Epithelial cell of proximal tubule (primary cell): ENCODE data around the gene COP1. TPM values are rescaled to one million over a fixed set of nuclear protein-coding genes. Genes with fewer than 3 reads are reported as not detected.

Source experiments
- DNase-seq: peaks from one replicate; pipeline ENCODE4 v3.0.0-alpha.2; 2011; ENCODE audit warnings: low read depth
- H3K4me3 ChIP-seq: 2 replicates; pipeline ENCODE4 v1.5.1; 2011; ENCODE audit warnings: low read depth, mild to moderate bottlenecking, low read length
- total RNA-seq: library from RNA; depleted of rRNA; stranded (reverse); fragments of >200 nt; gene quantifications from 2 replicates; pipeline ENCODE4 v1.2.3, GENCODE V29; 2015
- TF ChIP-seq, protein P1 (sequence below): conservative IDR thresholded peaks from 2 replicates; pipeline ENCODE4 v1.5.1; 2012; ENCODE audit warnings: low read depth, mild to moderate bottlenecking, low read length

Gene COP1
- total RNA-seq, 1 donor from 2014 or later: 47.4 TPM

DNA sequence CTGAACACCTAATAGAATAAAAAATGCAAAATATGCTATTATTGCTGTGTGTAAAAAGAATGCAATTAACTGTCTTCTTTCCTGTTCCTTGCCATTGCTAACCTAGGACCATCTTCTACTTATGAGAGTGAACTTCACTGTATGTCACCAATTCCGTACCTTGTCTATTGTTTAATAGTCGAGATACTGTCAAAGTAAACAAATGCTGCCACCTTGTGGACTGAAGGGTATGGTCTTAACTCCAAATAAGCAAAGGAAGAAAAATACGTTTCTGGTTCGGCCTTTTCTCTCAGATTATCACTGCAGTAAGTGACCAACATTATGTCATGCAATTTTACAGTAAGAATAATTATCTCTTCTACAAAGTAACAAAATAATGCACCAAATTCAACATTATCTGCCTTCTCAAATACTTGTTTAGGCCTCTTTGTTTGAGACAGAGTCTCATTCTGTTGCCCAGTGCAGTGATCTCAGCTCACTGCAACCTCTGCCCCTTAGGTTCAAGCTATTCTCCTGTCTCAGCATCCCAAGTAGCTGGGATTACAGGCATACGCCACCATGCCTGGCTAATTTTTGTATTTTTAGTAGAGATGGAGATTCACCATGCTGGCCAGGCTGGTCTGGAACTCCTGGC lies 133.4 kb downstream of the COP1 start:
- DNase-seq: peak; percentile 12
- no peak overlapping the region for H3K4me3 ChIP-seq
- TF ChIP-seq, protein P1, sequence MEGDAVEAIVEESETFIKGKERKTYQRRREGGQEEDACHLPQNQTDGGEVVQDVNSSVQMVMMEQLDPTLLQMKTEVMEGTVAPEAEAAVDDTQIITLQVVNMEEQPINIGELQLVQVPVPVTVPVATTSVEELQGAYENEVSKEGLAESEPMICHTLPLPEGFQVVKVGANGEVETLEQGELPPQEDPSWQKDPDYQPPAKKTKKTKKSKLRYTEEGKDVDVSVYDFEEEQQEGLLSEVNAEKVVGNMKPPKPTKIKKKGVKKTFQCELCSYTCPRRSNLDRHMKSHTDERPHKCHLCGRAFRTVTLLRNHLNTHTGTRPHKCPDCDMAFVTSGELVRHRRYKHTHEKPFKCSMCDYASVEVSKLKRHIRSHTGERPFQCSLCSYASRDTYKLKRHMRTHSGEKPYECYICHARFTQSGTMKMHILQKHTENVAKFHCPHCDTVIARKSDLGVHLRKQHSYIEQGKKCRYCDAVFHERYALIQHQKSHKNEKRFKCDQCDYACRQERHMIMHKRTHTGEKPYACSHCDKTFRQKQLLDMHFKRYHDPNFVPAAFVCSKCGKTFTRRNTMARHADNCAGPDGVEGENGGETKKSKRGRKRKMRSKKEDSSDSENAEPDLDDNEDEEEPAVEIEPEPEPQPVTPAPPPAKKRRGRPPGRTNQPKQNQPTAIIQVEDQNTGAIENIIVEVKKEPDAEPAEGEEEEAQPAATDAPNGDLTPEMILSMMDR: peak; percentile 83

DNA sequence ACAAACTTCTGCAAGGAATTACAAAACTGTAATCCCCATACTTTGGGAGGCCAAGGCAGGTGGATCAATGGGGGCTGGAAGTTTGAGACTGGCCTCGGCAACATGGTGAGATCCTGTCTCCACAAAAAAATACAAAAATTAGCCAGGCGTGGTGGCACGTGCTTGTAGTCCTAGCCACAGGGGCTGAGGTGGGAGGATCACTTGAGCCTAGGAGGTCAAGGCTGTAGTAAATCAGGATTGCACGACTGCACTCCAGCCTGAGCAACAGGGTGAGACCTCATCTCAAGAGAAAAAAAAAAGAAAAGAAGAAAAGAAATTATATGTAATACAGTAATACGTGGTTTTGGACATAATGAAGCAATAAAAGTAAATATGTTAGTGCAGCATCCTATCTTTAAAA lies 138.2 kb downstream of the COP1 start:
- DNase-seq: no peak
- H3K4me3 ChIP-seq: no peak overlapping the region
- TF ChIP-seq, protein P1: no peak

DNA sequence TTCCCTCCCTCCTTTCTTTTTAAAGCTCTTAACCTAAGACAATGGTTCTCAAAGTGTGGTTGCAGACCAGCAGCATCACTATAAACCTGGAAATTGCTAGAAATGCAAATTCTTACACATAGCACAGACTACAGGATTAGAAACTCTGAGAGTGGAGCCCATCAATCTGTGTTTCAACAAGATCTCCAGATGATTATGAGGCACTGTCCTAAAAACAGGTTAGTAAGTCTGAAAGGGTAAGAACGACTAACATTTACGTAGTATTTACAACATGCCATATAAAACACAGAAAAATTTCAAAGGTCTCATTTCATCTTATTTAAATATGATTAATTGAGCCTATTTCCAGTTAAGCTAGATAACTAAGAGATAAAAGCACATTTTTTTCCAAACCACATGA lies 138.8 kb downstream of the COP1 start:
- H3K4me3 ChIP-seq: no peak overlapping the region
- TF ChIP-seq, protein P1: no peak
- DNase-seq: no peak

DNA sequence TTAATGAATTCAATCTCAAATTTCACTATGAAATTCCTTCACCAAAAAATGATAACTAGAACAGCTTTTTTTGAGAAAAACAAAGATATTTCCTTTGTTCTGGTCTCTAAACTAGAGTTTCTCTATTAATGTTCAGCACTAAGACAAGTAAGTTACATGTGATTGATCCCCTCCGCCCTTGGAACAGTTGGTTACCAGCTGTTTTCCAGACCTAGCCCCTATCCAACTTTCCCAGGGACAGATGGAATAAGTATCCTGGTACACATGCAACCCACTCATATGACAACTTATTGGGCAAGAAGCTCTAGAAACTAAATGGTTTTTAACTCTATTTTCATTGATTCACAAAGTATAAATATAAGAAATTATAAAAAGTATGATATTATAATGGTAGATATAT lies 140.4 kb downstream of the COP1 start:
- no peak overlapping the region for H3K4me3 ChIP-seq
- TF ChIP-seq, protein P1: no peak
- DNase-seq: no peak

DNA sequence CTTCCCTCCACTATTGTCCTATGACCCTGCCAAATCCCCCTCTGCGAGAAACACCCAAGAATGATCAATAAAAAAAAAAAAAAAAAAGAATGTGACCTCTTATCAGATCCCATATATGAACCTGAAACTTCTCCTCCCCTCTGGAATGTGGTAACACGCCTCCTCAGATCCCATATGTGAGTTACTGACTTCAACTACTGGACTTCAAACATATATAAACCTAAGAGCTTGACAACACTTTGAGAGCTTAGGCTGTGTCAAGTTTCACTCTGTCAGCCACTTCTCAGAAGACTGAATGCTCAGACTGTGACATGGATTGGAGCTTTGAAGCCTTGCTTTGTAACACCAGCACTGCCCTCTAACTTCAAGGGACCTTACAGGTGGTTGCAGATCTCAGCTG lies 148.4 kb downstream of the COP1 start:
- H3K4me3 ChIP-seq: no peak overlapping the region
- TF ChIP-seq, protein P1: no peak
- DNase-seq: no peak

DNA sequence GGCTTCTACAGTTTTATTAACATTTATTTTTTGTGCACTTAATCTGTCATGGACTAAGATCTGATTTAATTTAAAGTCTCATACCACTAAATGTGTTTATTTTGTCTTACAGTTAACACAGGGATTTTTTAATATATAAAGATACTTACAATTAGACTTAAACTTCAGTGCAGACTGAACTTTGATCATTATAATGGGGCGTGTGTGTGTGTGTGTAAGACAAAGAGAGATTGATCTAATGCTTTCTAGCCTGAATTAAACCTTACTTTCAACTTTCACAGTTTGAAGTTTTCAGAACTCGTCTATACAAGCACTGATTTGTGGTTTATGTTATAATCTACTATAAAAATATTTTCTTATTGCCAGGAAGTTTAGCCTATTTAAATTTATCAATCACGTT lies 150.8 kb downstream of the COP1 start:
- H3K4me3 ChIP-seq: no peak overlapping the region
- DNase-seq: no peak
- TF ChIP-seq, protein P1: no peak

DNA sequence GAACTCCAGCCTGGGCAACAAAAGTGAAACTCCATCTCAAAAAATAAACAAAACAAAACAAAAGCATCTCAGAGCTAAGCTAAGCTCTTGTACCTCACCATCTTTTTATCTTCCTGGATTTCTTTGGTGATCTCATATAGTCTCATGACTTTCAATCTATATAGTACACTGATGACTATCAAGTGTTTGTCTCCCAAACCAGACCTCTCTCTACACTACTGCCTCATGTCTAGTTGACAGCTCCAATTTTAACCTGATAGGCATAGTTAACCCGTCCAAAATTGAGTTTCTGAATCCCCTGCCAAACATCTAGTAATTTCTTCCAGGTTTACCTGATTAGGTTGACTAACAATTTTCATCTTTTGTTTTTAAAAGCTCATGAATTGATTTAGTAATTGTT lies 151.7 kb downstream of the COP1 start:
- no peak overlapping the region for H3K4me3 ChIP-seq
- no peak for DNase-seq
- TF ChIP-seq, protein P1: no peak
